Parathyroid adenoma (tissue), 2 donors: ENCODE measurements around the gene MAGI2.

Source experiments
- H2AFZ ChIP-seq: fragments of 300-600 bp; sonication (generic); one replicate; pipeline ENCODE4 v1.7.0; 2017; ENCODE audit warnings: antibody characterized with exemption, mild to moderate bottlenecking
- H3K27ac ChIP-seq: fragments of 300-600 bp; sonication (generic); one replicate; pipeline ENCODE4 v1.7.0; 2017
- H3K27me3 ChIP-seq: fragments of 300-600 bp; sonication (generic); one replicate; pipeline ENCODE4 v1.7.0; 2017; ENCODE audit warnings: low read length; ENCODE audit not compliant: control insufficient read depth, insufficient read depth
- H3K36me3 ChIP-seq: fragments of 300-600 bp; sonication (generic); one replicate; pipeline ENCODE4 v1.7.0; 2017; ENCODE audit warnings: low read length; ENCODE audit not compliant: control insufficient read depth, insufficient read depth
- H3K4me1 ChIP-seq: fragments of 300-600 bp; sonication (generic); one replicate; pipeline ENCODE4 v1.7.0; 2017; ENCODE audit warnings: control low read depth
- H3K4me2 ChIP-seq: fragments of 300-600 bp; sonication (generic); one replicate; pipeline ENCODE4 v1.7.0; 2017; ENCODE audit warnings: low read length
- H3K4me3 ChIP-seq: fragments of 300-600 bp; sonication (generic); one replicate; pipeline ENCODE4 v1.7.0; 2017; ENCODE audit warnings: low read depth, low read length
- H3K79me2 ChIP-seq: fragments of 300-600 bp; sonication (generic); one replicate; pipeline ENCODE4 v1.7.0; 2017; ENCODE audit warnings: control low read depth
- H3K9ac ChIP-seq: fragments of 300-600 bp; sonication (generic); one replicate; pipeline ENCODE4 v1.7.0; 2017; ENCODE audit warnings: mild to moderate bottlenecking
- H3K9me3 ChIP-seq: fragments of 300-600 bp; sonication (generic); one replicate; pipeline ENCODE4 v1.7.0; 2017; ENCODE audit warnings: low read length; ENCODE audit not compliant: control insufficient read depth
- TF ChIP-seq, protein P1 (sequence below): fragments of 300-600 bp; sonication (generic); IDR thresholded peaks from one replicate; pipeline ENCODE4 v1.7.0; 2017; ENCODE audit warnings: antibody characterized with exemption, mild to moderate bottlenecking
- donor health status: primary hyperparathyroidism.

Gene MAGI2

DNA sequence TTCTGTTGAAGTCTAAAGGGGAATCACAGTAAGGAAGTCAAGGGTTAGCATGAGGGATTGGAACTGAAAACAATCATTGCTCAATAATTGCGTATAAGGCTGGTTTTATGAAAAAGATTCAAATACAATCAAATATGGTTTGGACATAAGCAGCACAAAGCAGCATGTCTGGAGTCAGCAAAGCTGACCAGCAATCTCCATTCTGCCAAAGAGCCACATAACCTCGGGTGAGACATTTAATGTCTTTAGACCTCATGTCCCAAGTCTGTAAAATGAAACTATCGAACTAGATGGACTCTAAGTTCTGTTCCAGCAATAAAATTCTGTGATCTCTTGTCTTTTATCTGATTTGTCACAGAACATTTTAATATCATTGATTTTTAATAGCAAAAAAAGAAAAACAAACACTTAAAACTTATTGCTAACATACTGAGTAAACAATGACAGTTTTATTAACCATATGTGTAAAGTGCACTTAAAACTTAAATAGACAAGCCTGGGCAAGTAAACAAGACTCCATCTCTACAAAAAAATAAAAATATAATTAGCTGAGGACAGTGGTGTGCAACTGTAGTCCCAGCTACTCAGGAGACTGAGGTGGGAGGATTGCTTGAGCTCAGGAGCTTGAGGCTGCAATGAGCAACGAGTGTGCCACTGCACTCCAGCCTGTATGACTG is 217.0 kb downstream of the MAGI2 start:
- no peak overlapping the region for H3K4me3 ChIP-seq

DNA sequence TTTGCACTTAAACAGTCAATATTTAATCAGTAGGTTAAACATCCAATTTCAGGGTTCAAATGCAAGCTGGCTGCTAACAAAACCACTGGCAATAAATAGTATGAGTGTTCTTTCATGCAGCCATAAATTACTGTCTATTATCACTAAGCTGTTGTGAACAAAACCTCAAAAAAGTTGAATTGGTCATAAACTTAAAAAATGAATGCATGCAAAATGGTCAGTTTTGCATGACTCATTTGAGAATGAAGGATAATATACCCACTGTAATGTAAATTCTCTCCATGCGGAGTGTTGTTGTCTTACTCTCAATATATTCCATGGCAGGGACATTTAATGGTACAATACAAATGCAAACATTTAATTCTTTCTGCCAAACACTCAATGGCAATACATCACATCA is 226.4 kb downstream of the MAGI2 start:
- H3K36me3 ChIP-seq = no peaks in the 10 kb centered on the region

More for the DNA sequence above, 217.0 kb downstream of the MAGI2 start:
- Histone ChIP-seq H3K4me2 (no peak overlapping the region), H3K79me2 (no peaks in the 10 kb centered on the region), H2AFZ (no peak overlapping the region), H3K27ac (no peak overlapping the region), H3K36me3 (no peaks in the 10 kb centered on the region), H3K4me1 (peaks cover 2% of the 10 kb centered on the region), H3K9me3 (no peaks in the 10 kb centered on the region), H3K9ac (no peak overlapping the region), H3K27me3 (no peaks in the 10 kb centered on the region)
- TF ChIP-seq, protein P1, sequence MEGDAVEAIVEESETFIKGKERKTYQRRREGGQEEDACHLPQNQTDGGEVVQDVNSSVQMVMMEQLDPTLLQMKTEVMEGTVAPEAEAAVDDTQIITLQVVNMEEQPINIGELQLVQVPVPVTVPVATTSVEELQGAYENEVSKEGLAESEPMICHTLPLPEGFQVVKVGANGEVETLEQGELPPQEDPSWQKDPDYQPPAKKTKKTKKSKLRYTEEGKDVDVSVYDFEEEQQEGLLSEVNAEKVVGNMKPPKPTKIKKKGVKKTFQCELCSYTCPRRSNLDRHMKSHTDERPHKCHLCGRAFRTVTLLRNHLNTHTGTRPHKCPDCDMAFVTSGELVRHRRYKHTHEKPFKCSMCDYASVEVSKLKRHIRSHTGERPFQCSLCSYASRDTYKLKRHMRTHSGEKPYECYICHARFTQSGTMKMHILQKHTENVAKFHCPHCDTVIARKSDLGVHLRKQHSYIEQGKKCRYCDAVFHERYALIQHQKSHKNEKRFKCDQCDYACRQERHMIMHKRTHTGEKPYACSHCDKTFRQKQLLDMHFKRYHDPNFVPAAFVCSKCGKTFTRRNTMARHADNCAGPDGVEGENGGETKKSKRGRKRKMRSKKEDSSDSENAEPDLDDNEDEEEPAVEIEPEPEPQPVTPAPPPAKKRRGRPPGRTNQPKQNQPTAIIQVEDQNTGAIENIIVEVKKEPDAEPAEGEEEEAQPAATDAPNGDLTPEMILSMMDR = no peak

GRCh38 chr7:79221211-79221610 is 232.3 kb downstream of the MAGI2 start:
- no peaks in the 10 kb centered on the region for H3K4me1 ChIP-seq
- H3K27me3 ChIP-seq = no peaks in the 10 kb centered on the region
- H3K9me3 ChIP-seq = peaks cover 3% of the 10 kb centered on the region
- no peak overlapping the region for H3K4me2 ChIP-seq
- no peak overlapping the region for H3K27ac ChIP-seq
- no peak overlapping the region for H3K9ac ChIP-seq
- no peaks in the 10 kb centered on the region for H3K79me2 ChIP-seq
- H2AFZ ChIP-seq = no peak overlapping the region
- TF ChIP-seq, protein P1 = no peak
- H3K4me3 ChIP-seq = no peak overlapping the region
- H3K36me3 ChIP-seq = no peaks in the 10 kb centered on the region

More for the DNA sequence above, 226.4 kb downstream of the MAGI2 start:
- Histone ChIP-seq H3K4me3 (no peak overlapping the region), H3K4me2 (no peak overlapping the region), H3K4me1 (no peaks in the 10 kb centered on the region), H2AFZ (no peak overlapping the region), H3K27me3 (no peaks in the 10 kb centered on the region), H3K9me3 (peaks cover 3% of the 10 kb centered on the region), H3K79me2 (no peaks in the 10 kb centered on the region), H3K9ac (no peak overlapping the region), H3K27ac (no peak overlapping the region)
- TF ChIP-seq, protein P1 = no peak

DNA sequence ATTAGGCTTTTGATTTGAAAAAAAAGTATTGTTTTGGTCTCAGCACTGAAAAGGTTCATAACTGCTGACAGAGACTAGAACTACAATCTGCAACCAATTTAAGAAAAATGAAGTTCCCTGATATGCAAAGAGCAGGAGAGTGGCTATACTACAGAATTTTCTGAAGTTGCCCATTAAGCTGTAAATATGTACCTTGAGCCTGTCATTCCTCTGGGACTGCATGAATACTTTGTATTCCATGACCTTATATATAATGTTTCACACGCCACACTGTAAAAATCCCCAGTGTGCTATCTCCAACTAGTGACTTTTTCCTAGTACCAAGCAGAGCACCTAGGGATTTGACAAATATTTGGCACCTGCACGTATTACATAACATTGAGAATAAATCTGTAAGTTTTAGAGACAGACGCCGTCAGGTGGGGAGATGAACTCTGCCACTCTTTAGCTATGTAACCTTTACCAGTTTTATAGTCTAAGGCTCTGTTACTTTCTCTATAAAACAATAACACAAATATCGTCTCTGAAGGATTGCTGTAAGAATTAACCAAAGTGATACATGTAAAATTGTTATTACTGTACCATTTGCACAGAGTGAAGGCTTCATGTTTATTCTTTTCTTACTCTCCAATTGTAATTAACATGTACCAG is 235.4 kb downstream of the MAGI2 start:
- no peaks in the 10 kb centered on the region for H3K27me3 ChIP-seq
- H3K4me2 ChIP-seq = no peak overlapping the region
- H2AFZ ChIP-seq = no peak overlapping the region
- H3K4me3 ChIP-seq = no peak overlapping the region
- TF ChIP-seq, protein P1 = no peak
- H3K27ac ChIP-seq = no peak overlapping the region
- no peak overlapping the region for H3K9ac ChIP-seq
- no peaks in the 10 kb centered on the region for H3K79me2 ChIP-seq
- no peaks in the 10 kb centered on the region for H3K36me3 ChIP-seq
- H3K4me1 ChIP-seq = no peaks in the 10 kb centered on the region
- H3K9me3 ChIP-seq = peaks cover 3% of the 10 kb centered on the region
